Trophoblast cell (in vitro differentiated cells and primary cell): ENCODE results near the gene ABTB2.
A peak's percentile ranks its signal among the peaks of the same experiment; 100 is the strongest.

ENCODE experiments used
- DNase-seq, 2 donors: peaks; one replicate each; pipeline ENCODE4 v3.0.0-alpha.2; 2016
- H2AFZ ChIP-seq: 2 replicates; pipeline ENCODE4 v1.6.1; 2013; ENCODE audit warnings: low read length, moderate library complexity, mild to moderate bottlenecking; ENCODE audit not compliant: insufficient read depth, poor library complexity
- H2AK5ac ChIP-seq: 2 replicates; pipeline ENCODE4 v1.6.1; 2013; ENCODE audit warnings: mild to moderate bottlenecking, low read length
- H2BK120ac ChIP-seq: 2 replicates; pipeline ENCODE4 v1.6.1; 2013; ENCODE audit warnings: low read length, mild to moderate bottlenecking, moderate library complexity; ENCODE audit not compliant: insufficient read depth, poor library complexity
- H2BK12ac ChIP-seq: 2 replicates; pipeline ENCODE4 v1.6.1; 2013; ENCODE audit warnings: mild to moderate bottlenecking, low read length, moderate library complexity
- H2BK5ac ChIP-seq: 2 replicates; pipeline ENCODE4 v1.6.1; 2013; ENCODE audit warnings: low read length, low read depth, moderate library complexity, mild to moderate bottlenecking; ENCODE audit not compliant: poor library complexity
- H3K14ac ChIP-seq: 2 replicates; pipeline ENCODE4 v1.6.1; 2013; ENCODE audit warnings: mild to moderate bottlenecking, low read length
- H3K18ac ChIP-seq: 2 replicates; pipeline ENCODE4 v1.6.1; 2013; ENCODE audit warnings: mild to moderate bottlenecking, low read length
- H3K23ac ChIP-seq: 2 replicates; pipeline ENCODE4 v1.6.1; 2013; ENCODE audit warnings: low read length
- H3K27ac ChIP-seq: 2 replicates; pipeline ENCODE4 v1.5.1; 2013; ENCODE audit warnings: low read depth, mild to moderate bottlenecking, inconsistent platforms, low read length, moderate library complexity
- H3K27me3 ChIP-seq: 2 replicates; pipeline ENCODE4 v1.6.1; 2013; ENCODE audit warnings: inconsistent platforms, mild to moderate bottlenecking, low read length, moderate library complexity; ENCODE audit not compliant: insufficient read depth
- H3K36me3 ChIP-seq, 2 experiments: 1 replicate in 1 of 2; 2 replicates in 1 of 2; pipeline ENCODE4 v1.6.1; 2013; ENCODE audit warnings: low read length in 2 of 2, mild to moderate bottlenecking in 2 of 2, moderate library complexity in 1 of 2; ENCODE audit not compliant: insufficient read depth in 2 of 2, control insufficient read depth in 1 of 2
- H3K4ac ChIP-seq: 2 replicates; pipeline ENCODE4 v1.6.1; 2013; ENCODE audit warnings: low read depth, mild to moderate bottlenecking, low read length, moderate library complexity
- H3K4me1 ChIP-seq, 2 experiments: 1 replicate in 1 of 2; 2 replicates in 1 of 2; pipeline ENCODE4 v1.6.1; 2013; ENCODE audit warnings: low read length in 2 of 2, mild to moderate bottlenecking in 2 of 2, moderate library complexity in 1 of 2; ENCODE audit not compliant: insufficient read depth in 2 of 2, control insufficient read depth in 1 of 2
- H3K4me2 ChIP-seq: 2 replicates; pipeline ENCODE4 v1.6.1; 2013; ENCODE audit warnings: inconsistent platforms, mild to moderate bottlenecking, low read length, moderate library complexity
- H3K4me3 ChIP-seq: 2 replicates; pipeline ENCODE4 v1.5.1; 2013; ENCODE audit warnings: mild to moderate bottlenecking, low read depth, low read length, inconsistent platforms
- H3K79me1 ChIP-seq: one replicate; pipeline ENCODE4 v1.6.1; 2013; ENCODE audit warnings: low read length
- H3K79me2 ChIP-seq: 2 replicates; pipeline ENCODE4 v1.6.1; 2013; ENCODE audit warnings: low read length, mild to moderate bottlenecking; ENCODE audit not compliant: control insufficient read depth, insufficient read depth, poor library complexity
- H3K9ac ChIP-seq: 2 replicates; pipeline ENCODE4 v1.6.1; 2013; ENCODE audit warnings: mild to moderate bottlenecking, low read length
- H3K9me3 ChIP-seq: 2 replicates; pipeline ENCODE4 v1.6.1; 2013; ENCODE audit warnings: low read depth, mild to moderate bottlenecking, control low read depth, inconsistent platforms, low read length; ENCODE audit not compliant: insufficient read depth
- H4K12ac ChIP-seq: 2 replicates; pipeline ENCODE4 v1.6.1; 2013; ENCODE audit warnings: low read depth, mild to moderate bottlenecking, low read length, moderate library complexity
- H4K8ac ChIP-seq: 2 replicates; pipeline ENCODE4 v1.6.1; 2013; ENCODE audit warnings: low read depth, mild to moderate bottlenecking, low read length, moderate library complexity
- H4K91ac ChIP-seq: one replicate; pipeline ENCODE4 v1.6.1; 2013; ENCODE audit warnings: low read depth, mild to moderate bottlenecking, low read length, moderate library complexity
- WGBS: extraction: QIAGEN DNeasy Blood & Tissue Kit; methylation state at CpG from one replicate; pipeline ENCODE4 v1.1.7; 2013; ENCODE audit warnings: missing lambda C conversion rate; ENCODE audit not compliant: insufficient read length, insufficient coverage; ENCODE audit errors: extremely low coverage; 5-methylcytosine and 5-hydroxymethylcytosine counted together

ABTB2 gene

GRCh38 chr11:34235189-34235588, 122.6 kb downstream of the ABTB2 start:
- no peak overlapping the region for H3K9ac ChIP-seq
- H3K14ac ChIP-seq = no peak overlapping the region
- H3K4me3 ChIP-seq = no peak overlapping the region
- H2BK120ac ChIP-seq = no peak overlapping the region
- no peak for DNase-seq
- H3K4me2 ChIP-seq = no peak overlapping the region
- H3K23ac ChIP-seq = no peak overlapping the region
- no peak overlapping the region for H3K27ac ChIP-seq
- H3K27me3 ChIP-seq = no peaks in the 10 kb centered on the region
- H2BK12ac ChIP-seq = no peak overlapping the region
- H2BK5ac ChIP-seq = no peak overlapping the region
- H2AK5ac ChIP-seq = no peak overlapping the region
- H4K91ac ChIP-seq = no peak overlapping the region
- H2AFZ ChIP-seq = no peak overlapping the region
- H3K79me1 ChIP-seq = peaks cover 7% of the 10 kb centered on the region
- no peak overlapping the region for H3K4ac ChIP-seq
- H3K4me1 ChIP-seq = peaks cover 14 to 21% of the 10 kb centered on the region in 2 experiments
- no peak overlapping the region for H3K18ac ChIP-seq
- no peaks in the 10 kb centered on the region for H3K9me3 ChIP-seq
- no peak overlapping the region for H4K12ac ChIP-seq
- no peaks in the 10 kb centered on the region for H3K36me3 ChIP-seq
- WGBS = no CpG with 5 or more reads among the region's 4 CpGs
- H4K8ac ChIP-seq = no peak overlapping the region
- H3K79me2 ChIP-seq = peaks cover 2% of the 10 kb centered on the region

- H3K14ac ChIP-seq = no peak overlapping the region
- no peak overlapping the region for H3K4me2 ChIP-seq
- no peaks in the 10 kb centered on the region for H3K9me3 ChIP-seq
- peak overlapping the region; percentile 36 for H4K91ac ChIP-seq
- no peak overlapping the region for H2BK120ac ChIP-seq
- H2BK12ac ChIP-seq = peak overlapping the region; percentile 6
- no peak overlapping the region for H3K23ac ChIP-seq
- H3K27ac ChIP-seq = no peak overlapping the region
- no CpG with 5 or more reads among the region's 9 CpGs for WGBS
- no peak overlapping the region for H3K9ac ChIP-seq
- no peak overlapping the region for H4K8ac ChIP-seq
- H3K4me3 ChIP-seq = no peak overlapping the region
- H2AFZ ChIP-seq = no peak overlapping the region
- H2AK5ac ChIP-seq = no peak overlapping the region
- peaks cover 14 to 15% of the 10 kb centered on the region in 2 experiments for H3K4me1 ChIP-seq
- H4K12ac ChIP-seq = no peak overlapping the region
- H3K79me1 ChIP-seq = peaks cover 5% of the 10 kb centered on the region
- no peak overlapping the region for H3K4ac ChIP-seq
- no peak overlapping the region for H2BK5ac ChIP-seq
- H3K27me3 ChIP-seq = no peaks in the 10 kb centered on the region
- H3K18ac ChIP-seq = no peak overlapping the region
- DNase-seq = peak; percentile 65 to 68
- no peaks in the 10 kb centered on the region for H3K36me3 ChIP-seq
- peaks cover 2% of the 10 kb centered on the region for H3K79me2 ChIP-seq
Observed at GRCh38 chr11:34234086-34234740, 123.6 kb downstream of the ABTB2 start.

- no peak overlapping the region for H4K12ac ChIP-seq
- H2AK5ac ChIP-seq = no peak overlapping the region
- no peak overlapping the region for H3K4ac ChIP-seq
- no peak overlapping the region for H3K9ac ChIP-seq
- H2AFZ ChIP-seq = no peak overlapping the region
- no peak overlapping the region for H3K27ac ChIP-seq
- no peak overlapping the region for H2BK5ac ChIP-seq
- no peak overlapping the region for H3K4me2 ChIP-seq
- no CpG with 5 or more reads among the region's 2 CpGs for WGBS
- no peak overlapping the region for H2BK120ac ChIP-seq
- no peaks in the 10 kb centered on the region for H3K9me3 ChIP-seq
- H3K79me1 ChIP-seq = peaks cover 5% of the 10 kb centered on the region
- no peak overlapping the region for H4K91ac ChIP-seq
- no peak overlapping the region for H3K18ac ChIP-seq
- H3K23ac ChIP-seq = no peak overlapping the region
- no peak overlapping the region for H4K8ac ChIP-seq
- peaks cover 11% of the 10 kb centered on the region in 2 experiments for H3K4me1 ChIP-seq
- no peak overlapping the region for H3K14ac ChIP-seq
- H3K79me2 ChIP-seq = peaks cover 2% of the 10 kb centered on the region
- no peaks in the 10 kb centered on the region for H3K27me3 ChIP-seq
- H3K4me3 ChIP-seq = no peak overlapping the region
- DNase-seq = no peak
- no peaks in the 10 kb centered on the region for H3K36me3 ChIP-seq
- no peak overlapping the region for H2BK12ac ChIP-seq
Observed at GRCh38 chr11:34233215-34233614, 124.6 kb downstream of the ABTB2 start.

GRCh38 chr11:34232807-34233206, 125.0 kb downstream of the ABTB2 start:
- no peak overlapping the region for H4K8ac ChIP-seq
- no peak overlapping the region for H3K4ac ChIP-seq
- no peaks in the 10 kb centered on the region for H3K27me3 ChIP-seq
- H3K36me3 ChIP-seq = no peaks in the 10 kb centered on the region
- H3K9me3 ChIP-seq = no peaks in the 10 kb centered on the region
- no peak overlapping the region for H3K27ac ChIP-seq
- H3K79me2 ChIP-seq = peaks cover 2% of the 10 kb centered on the region
- no peak for DNase-seq
- WGBS = no CpG with 5 or more reads among the region's 4 CpGs
- no peak overlapping the region for H2BK120ac ChIP-seq
- no peak overlapping the region for H3K4me3 ChIP-seq
- no peak overlapping the region for H4K91ac ChIP-seq
- no peak overlapping the region for H2AK5ac ChIP-seq
- H2BK12ac ChIP-seq = no peak overlapping the region
- no peak overlapping the region for H3K9ac ChIP-seq
- no peak overlapping the region for H3K14ac ChIP-seq
- peaks cover 11% of the 10 kb centered on the region in 2 experiments for H3K4me1 ChIP-seq
- no peak overlapping the region for H3K23ac ChIP-seq
- H2AFZ ChIP-seq = no peak overlapping the region
- no peak overlapping the region for H2BK5ac ChIP-seq
- H3K4me2 ChIP-seq = no peak overlapping the region
- no peak overlapping the region for H4K12ac ChIP-seq
- peaks cover 5% of the 10 kb centered on the region for H3K79me1 ChIP-seq
- no peak overlapping the region for H3K18ac ChIP-seq
